Measurements from ENCODE around the gene PLCB1.

DNA sequence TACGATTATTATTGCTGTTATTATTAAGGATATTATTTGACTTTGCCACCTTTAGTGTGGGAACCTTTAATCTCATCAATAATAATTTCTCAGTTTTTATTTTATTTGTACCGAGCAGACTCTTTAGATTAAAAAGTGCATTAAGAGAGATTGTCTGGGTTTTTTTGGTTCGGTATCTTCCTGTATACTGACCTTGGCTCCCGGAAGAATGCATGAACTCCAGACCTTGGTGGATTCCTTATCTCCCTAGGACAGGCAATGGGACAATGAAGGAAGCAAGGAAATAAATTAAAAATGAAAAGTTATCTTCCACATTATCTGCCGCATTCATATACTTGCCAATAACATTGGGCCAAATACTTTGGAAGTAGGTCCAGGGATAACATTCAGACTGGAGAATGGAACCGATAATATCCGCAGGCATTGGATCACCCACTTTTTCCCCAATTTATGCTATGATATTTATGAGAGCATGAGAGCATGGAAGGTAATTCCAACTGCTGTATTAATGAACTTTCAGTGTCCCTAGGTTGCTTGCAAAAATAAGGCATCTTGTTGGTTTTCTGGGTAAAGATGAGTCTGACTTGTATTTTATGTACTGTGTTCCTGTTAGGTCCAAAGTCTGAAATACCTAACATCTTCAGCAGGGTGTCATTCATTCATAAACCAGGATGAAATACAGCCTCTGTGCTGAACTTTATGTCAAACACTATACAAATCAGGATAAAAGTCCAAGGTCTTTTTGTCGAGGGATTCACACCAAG, 232.1 kb downstream of the PLCB1 start:
- TF ChIP-seq, protein P1, sequence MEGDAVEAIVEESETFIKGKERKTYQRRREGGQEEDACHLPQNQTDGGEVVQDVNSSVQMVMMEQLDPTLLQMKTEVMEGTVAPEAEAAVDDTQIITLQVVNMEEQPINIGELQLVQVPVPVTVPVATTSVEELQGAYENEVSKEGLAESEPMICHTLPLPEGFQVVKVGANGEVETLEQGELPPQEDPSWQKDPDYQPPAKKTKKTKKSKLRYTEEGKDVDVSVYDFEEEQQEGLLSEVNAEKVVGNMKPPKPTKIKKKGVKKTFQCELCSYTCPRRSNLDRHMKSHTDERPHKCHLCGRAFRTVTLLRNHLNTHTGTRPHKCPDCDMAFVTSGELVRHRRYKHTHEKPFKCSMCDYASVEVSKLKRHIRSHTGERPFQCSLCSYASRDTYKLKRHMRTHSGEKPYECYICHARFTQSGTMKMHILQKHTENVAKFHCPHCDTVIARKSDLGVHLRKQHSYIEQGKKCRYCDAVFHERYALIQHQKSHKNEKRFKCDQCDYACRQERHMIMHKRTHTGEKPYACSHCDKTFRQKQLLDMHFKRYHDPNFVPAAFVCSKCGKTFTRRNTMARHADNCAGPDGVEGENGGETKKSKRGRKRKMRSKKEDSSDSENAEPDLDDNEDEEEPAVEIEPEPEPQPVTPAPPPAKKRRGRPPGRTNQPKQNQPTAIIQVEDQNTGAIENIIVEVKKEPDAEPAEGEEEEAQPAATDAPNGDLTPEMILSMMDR (IDR thresholded peaks at IDR 0.05), result no peak
- TF ChIP-seq POLR2A (IDR thresholded peaks at IDR 0.05), result no peak

All from uterus (tissue), 2 donors.